SK-N-MC (cell line): ENCODE results near the gene PSMC5.

Experiments
- EZH2 ChIP-seq: fragments of 200-600 bp; sonication (generic); IDR thresholded peaks from one replicate; pipeline ENCODE4 v1.6.1; 2017; ENCODE audit warnings: antibody characterized with exemption
- FOXP2 ChIP-seq: optimal IDR thresholded peaks from 2 replicates; pipeline ENCODE3; 2011; ENCODE audit warnings: mild to moderate bottlenecking, moderate library complexity; ENCODE audit not compliant: insufficient read depth; ENCODE audit errors: extremely low read length, control extremely low read depth

DNA sequence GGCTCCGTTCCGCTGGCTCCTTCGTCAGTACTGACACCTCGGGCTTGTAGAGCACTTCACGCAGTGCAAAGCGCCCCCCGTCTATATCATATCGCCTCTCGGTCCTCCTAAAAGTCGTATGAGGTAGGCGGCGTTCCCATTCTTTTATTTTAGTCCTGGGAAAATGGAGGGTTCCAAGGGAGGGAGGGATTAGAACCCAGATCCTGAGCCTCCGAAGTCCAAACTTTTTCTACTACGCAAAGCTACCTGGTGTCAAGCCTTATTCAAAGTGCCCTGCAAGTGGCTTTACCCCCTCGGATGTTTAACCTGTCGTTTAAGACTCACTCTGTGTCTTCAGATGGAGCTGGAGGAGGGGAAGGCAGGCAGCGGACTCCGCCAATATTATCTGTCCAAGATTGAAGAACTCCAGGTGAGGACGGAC, 580 bp downstream of the PSMC5 start:
- no peak for TF ChIP-seq EZH2
- TF ChIP-seq FOXP2: no peak
